GM18505 (cell line): ENCODE measurements around the gene ZBTB7A.
"Not testable (repeated sequence)": the region's sequence is repeated elsewhere in the genome, so short reads cannot be mapped to it uniquely, and the experiment has no call there.

ENCODE experiments used
- ATAC-seq: cut with Tn5 transposase; IDR thresholded peaks from one replicate; pipeline ENCODE4 v1.9.1; 2021; ENCODE audit not compliant: unreplicated experiment
- POLR2A ChIP-seq: IDR thresholded peaks from 4 replicates; pipeline ENCODE4 v1.6.1; 2011; ENCODE audit warnings: borderline replicate concordance; ENCODE audit not compliant: insufficient read depth, insufficient read length; ENCODE audit errors: extremely low read depth

ZBTB7A gene

DNA sequence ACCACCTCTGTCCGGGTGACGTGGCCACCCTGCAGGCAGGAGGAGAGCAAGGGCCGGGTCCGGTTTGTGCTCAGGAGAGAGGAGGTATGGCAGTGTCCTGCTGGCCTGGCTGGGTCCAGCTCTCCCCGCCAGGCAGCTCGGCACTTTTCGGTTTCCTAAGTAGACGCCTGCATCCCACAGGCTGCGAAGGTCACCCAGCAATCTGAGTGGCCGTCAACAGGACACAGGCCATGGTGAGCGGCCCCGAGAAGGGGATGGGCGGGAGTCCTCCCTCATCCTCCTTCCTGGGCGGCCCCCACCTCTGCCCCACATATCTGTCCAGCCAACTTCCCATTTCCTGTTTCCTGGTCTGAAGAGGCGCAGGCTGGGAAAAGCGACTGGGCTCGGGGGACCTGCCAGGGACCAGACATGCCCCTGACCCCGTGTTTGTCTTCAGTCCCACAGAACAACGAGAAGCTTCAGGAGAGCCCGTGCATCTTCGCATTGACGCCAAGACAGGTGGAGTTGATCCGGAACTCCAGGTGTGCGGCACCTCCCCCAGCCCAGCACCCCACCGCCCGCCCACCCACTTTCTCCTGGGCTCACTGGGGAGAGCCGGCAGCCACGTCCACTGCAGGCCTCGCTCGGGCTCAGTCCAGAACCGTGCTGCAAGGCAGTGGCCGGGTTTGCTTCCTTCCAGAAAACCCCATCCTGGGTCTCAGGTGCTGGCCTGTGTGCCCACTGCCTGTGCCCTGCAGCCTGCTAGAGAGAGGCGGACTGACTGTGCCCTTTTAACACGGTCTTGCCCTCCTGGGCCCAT is 42.9 kb downstream of the ZBTB7A start:
- no peak for TF ChIP-seq POLR2A
- no peak for ATAC-seq

DNA sequence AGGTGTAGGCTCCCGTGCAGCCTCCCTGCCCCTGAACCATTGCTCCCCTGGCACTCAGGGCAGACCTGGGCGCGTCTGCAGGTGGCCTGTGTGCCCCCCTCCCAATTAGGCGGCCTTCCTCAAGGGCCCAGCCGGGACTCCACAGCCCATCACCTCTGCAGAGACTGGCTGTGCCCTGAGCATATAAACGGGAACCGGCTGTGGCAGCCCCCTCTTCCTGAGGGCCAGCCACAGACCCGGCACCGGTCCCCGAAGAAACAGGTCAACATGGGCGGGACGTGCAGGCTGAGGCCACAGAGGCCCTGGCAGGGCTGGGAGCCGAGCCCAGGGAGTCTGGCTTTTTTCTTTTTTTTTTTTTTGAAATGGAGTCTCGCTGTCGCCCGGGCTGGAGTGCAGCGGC is 47.1 kb downstream of the ZBTB7A start:
- no peak for TF ChIP-seq POLR2A
- ATAC-seq, result no peak

DNA sequence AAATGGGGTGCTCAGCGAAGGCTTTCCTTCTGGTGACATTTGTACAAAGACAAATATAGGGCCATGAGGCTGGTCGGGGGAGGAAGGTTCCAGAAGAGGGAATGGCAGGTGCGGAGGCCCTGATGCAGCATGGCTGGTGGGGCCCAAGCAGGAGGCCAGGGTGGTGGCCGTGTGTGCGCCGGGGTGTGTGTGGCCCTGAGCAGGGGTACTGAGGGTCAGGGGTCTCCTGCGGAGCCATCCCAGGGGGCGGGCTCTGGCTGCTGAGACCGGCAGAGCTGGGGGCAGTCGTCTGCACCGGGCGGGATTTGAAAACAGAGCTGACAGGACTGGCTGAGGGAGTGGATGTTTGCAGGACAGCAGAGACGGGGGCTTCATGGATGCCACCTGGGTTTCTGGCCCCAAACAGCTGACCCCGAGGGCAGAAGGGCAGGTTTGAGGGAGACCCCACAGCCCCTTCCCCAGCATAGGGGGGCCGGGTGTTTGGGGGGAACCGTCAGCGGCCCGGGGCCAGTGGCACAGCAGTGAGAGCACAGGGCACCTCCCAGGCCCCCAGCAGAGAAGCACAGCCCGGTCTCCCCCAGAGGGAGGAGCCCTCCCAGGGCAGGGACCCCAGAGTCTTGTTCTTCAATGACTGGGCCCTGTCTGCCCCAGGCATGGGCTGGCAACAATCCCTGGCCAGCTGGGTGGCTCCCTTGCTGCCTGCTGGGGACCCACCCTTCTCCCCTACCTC is 47.8 kb downstream of the ZBTB7A start:
- ATAC-seq, result no peak
- no peak for TF ChIP-seq POLR2A

DNA sequence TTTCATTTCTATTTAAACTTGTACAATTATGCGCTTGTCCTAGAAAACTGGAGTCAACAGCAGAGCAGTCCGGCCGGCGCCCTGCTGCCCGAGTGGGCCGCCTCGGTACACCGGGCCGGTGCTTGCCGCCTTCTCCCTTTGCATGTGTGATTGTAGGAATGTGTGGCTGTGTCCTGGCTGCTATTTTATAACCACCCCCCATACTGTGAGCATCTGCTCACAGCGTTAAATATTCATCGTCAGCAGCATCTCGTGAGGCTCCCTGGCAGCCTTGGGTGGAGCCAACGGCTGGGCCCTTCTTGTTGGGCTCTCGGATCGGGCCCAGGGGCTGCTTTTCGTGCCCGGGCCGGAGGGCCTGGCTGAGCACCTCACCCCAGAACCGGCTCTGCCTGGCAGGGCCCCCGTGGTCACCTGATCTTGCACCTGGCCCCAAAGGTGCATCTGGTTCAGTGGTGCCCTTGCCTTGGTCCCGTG is 48.5 kb downstream of the ZBTB7A start:
- no peak for ATAC-seq
- no peak for TF ChIP-seq POLR2A

DNA sequence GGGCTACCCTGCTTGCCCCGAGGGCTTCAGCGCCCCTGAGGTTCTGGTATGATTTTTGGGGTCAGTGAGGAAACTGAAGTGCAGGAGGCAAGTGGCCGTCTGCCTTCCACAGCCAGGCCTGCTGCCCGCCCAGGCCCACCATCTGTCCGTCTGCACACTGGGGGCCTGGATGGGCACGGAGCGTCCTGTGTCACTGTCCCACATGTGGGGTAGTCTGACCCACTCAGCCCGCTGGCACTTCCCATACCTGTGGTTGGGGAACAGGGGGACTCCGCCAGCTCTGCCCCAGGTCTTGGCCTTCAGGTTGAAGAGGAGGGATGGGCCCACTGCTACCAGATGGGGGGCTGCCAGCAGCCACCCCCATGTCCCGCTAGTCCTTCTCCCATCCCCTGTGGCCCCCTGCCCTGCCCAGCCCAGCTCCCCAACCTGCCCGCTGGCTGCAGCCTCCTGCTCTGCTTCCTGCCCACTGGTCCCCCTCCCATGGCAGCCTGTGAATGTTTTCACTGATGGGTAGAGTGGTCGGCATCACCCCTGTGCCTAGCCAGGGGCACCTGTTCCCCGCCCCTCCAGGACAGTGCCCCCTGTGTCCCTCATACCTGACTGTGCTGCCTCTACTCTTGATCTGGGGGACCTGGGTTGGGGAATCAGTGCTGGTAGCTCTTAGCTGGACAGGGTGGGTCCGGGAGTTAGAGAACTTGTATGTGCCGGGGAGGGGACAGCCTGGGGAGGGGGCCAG is 49.6 kb downstream of the ZBTB7A start:
- no peak for TF ChIP-seq POLR2A
- ATAC-seq, result no peak

DNA sequence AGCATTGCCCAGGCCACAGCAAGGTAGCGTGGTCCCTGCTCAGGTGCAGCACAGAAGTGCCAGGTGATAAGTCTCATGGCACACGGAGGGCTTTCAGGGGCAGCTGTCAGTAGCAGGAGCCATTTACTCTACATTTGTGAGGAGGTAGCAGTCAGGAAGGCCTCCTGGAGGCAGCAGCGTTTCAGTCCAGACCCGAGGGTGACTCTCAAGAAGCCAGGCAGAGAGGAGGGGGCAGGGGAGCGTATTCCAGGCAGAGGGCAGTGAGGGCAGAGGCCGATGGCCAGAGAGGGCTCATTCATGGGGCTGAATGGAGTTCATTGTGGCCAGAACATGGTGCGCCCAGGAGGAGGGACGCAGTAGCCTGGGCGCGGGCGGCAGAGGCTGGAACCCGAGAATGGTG is 50.2 kb downstream of the ZBTB7A start:
- no peak for TF ChIP-seq POLR2A
- no peak for ATAC-seq

DNA sequence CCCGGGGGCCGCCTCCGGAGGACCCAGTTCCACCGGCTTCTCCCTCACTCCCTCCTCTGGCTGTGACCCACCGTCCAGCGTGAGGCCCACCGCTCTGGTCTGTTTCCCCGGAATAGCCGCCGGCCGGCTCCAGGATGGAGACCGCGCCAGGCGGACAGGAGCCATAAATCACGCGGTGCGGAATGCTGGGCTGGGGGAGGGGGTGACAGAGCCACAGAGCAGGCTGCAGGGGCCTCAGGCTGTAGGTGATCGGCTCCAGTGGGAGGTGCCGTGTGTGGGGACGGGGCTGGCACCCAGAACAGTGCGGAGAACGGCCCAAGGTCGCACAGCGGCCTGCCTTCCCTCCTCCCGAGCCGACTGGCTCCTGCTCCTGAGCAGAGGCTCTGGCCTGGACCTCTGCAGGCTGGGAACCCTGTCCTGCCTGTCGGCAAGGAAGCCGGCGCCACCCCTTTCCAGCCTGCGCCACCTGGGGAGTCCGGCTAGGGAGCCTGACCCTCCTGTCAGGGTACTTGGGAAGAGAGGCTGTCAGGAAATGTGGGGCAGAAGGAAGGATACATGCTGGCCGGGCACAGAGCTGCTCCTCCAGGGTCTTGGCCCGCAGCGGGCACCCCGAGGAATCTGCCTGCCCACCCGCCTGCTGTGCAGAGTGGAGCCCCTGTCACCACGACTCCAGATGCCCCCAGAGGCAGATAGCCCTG is 50.8 kb downstream of the ZBTB7A start:
- ATAC-seq, result no peak
- TF ChIP-seq POLR2A, result no peak

DNA sequence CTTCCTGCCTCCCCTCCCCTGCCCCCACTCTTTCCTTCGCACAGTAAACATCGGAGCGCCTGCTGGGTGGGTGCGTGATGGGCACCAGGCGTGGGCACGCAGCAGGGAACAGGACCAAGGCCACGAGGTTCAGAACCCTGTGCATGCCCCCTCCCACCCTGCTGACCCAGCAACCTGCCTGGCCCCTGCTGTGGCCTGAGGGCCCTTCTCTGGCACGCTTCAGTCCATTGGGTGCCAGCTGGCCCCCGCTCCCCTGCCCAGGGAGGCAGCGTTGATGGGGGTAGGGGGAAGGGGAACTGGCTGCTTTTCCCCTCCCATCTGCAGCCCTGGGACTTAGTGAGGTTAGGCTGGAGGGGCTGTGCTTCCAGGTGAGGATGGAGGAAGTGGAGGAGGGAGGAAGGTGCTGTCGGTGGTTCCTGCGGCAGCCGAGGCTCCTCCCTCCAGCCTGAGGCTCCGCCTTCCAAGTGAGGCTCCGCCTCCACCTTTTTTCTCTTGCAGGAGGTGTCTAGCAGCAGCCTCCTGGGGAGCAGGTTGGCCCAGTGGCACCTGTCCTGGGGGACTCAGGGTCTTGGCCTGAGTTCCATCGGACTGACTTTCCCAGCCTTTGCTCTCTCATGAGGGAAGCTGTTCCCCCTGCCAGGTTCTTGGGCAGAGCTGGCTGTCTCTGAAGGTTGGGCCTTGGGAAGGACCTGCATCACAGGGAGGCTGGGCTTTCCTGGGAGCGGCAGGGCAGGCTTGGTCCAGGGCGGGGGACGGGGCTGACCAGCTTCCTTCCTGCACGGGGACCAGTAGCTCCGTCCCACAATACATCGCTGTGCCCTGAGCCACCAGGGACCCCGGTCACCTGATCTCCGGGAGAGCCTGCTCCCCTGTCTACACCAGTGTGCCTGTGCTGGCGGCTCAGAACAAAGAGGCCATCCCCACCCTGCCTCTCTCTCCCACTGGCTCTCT is 51.9 kb downstream of the ZBTB7A start:
- no peak for ATAC-seq

DNA sequence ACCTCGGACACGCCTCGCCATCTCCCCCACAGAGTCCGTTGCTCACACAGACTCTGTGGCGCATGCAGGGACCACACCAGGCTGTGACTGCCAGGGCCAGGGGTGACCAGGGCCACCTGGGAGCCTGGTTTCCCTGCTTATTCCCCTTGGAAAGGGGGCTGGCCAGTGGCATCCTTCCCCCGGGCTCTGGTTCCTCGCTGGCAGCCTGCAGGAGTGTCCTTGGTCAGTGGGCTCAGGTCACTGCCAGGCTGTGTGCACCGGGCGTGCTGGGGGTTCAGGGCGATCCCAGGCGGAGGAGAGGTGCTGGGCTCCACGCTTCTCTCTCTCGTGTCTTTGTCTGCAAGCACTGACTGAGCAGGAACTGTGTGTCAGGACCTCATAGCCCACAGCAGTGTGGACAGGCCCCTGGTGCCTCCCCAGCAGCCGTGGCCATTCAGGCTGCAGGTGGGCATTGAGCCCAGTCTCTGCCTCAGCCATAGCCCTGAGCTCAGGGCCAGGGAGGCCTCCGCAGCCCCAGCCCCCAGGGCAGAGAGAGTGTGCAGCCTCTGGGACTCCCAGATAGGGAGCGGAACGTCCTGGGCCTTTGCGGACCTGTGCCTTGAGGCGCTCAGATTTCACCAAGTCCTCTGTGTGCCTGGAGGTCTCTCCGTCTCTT is 52.7 kb downstream of the ZBTB7A start:
- ATAC-seq, result no peak
- no peak for TF ChIP-seq POLR2A

More for the DNA sequence above, 51.9 kb downstream of the ZBTB7A start:
- no peak for TF ChIP-seq POLR2A

DNA sequence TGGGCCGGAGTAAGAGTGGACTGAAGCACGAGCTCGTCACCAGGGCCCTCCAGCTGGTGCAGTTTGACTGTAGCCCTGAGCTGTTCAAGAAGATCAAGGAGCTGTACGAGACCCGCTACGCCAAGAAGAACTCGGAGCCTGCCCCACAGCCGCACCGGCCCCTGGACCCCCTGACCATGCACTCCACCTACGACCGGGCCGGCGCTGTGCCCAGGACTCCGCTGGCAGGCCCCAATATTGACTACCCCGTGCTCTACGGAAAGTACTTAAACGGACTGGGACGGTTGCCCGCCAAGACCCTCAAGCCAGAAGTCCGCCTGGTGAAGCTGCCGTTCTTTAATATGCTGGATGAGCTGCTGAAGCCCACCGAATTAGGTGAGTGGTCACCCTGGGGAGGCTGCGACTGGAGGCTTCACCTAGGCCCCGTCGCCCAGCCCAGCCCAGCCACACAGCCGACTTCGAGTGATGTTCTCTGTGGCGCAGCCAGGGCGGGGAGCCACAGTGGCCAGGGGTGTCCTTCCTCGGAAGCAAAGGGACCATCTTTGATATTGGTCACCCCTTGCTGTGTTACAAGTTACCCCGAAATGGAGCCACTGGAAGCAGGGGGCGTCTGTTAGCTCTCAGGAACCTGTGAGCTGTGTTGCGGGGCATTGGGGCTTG is 53.6 kb downstream of the ZBTB7A start:
- no peak for TF ChIP-seq POLR2A
- no peak for ATAC-seq

DNA sequence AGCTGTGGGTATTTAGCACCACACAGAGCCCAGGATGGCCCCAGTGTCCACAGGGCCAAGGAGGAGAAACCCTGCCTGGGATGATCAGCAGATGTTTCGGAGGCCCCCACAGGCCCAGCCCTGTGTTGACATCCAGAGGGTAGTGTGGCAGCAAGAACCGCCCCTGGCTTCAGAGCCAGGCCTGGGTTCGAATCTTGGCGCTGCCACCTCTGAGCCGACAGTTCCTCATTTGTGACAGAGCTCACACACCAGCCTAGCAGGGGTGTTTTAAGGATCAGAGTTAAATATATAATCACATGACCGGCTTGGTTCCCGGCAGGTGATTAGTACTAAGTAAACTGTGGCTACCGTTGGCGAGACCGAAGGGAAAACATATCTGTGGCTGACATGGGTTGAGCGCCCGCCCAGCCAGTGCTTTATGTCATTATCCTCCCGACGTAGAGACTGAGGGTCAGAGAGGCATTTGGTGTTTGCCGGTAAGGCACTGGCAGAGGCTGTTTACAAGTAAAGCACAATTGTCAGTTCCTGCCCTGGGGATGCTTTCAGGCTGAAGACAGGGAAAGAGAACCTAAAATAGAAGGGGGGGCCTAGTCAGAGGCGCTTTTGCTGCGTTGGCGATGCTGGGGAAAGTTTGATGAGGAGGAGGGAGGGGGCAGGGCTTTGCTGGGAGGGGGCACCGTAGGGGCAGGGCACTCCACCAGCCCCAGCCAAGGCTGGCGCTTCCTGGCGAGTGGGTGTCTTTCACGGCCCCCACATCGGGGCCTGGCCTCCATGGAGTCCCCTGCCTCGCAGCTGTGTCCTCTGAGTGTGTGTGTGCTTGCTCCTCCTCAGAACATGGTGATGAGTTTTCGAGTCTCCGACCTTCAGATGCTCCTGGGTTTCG is 54.4 kb downstream of the ZBTB7A start:
- no peak for ATAC-seq

DNA sequence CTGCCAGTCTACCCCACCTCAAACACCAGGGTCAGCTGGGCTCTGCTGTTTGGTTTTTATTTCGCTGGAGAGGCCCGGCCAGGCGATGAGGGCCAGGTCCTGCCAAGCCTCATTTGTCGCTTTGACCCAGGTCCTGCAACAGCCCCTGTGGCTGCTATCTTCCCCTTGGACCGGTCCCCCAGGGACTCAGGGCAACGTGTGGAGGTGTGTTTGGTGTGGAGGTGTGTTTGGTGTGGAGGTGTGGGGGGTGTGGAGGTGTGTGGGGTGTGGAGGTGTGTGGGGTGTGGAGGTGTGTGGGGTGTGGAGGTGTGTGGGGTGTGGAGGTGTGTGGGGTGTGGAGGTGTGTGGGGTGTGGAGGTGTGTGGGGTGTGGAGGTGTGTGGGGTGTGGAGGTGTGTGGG is 55.3 kb downstream of the ZBTB7A start:
- not testable (repeated sequence) for ATAC-seq

More for the DNA sequence above, 54.4 kb downstream of the ZBTB7A start:
- no peak for TF ChIP-seq POLR2A
